Measurements from ENCODE around the gene WDR18.

Gene WDR18, protein sequence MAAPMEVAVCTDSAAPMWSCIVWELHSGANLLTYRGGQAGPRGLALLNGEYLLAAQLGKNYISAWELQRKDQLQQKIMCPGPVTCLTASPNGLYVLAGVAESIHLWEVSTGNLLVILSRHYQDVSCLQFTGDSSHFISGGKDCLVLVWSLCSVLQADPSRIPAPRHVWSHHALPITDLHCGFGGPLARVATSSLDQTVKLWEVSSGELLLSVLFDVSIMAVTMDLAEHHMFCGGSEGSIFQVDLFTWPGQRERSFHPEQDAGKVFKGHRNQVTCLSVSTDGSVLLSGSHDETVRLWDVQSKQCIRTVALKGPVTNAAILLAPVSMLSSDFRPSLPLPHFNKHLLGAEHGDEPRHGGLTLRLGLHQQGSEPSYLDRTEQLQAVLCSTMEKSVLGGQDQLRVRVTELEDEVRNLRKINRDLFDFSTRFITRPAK

DNA sequence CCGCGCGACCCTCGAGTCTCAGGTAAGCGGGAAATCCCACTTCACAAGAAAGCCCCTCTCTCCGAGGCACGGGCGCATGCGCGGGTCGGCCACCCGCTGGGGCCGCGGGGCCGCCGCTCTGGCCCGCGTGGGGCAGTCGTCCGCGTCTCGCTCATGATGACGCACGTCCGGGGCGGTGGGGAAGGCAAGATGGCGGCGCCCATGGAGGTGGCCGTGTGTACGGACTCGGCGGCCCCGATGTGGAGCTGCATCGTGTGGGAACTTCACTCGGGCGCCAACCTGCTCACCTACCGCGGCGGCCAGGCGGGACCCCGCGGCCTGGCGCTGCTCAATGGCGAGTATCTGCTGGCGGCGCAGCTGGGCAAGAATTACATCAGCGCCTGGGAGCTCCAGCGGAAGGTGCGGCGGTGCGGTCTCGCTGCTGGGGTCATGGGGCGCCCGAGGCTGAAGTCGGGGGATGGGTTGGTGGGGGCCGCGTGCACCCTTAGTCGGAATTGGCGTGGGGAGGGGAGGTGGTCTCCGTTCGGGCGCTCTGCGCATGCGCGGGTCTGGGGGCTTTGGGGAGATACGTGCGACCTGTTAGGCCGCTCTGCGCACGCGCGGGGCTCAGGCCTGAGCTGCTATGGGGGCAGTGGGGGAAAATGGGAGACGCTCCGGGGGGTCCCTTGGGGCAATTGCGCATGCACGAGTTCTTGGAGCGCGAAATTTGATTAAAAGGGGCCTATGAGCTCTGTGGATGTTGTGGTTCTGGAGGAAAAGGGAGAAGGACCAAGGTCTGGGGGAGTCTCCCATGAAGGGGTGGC, at the start of gene WDR18:
Gene WDR18, plus strand, starts transcription at position 181 of the 803 bp plus-strand sequence. Its CDS starts 9 bp downstream, at position 190.
- peak; percentile 88 to 90 for DNase-seq

DNA sequence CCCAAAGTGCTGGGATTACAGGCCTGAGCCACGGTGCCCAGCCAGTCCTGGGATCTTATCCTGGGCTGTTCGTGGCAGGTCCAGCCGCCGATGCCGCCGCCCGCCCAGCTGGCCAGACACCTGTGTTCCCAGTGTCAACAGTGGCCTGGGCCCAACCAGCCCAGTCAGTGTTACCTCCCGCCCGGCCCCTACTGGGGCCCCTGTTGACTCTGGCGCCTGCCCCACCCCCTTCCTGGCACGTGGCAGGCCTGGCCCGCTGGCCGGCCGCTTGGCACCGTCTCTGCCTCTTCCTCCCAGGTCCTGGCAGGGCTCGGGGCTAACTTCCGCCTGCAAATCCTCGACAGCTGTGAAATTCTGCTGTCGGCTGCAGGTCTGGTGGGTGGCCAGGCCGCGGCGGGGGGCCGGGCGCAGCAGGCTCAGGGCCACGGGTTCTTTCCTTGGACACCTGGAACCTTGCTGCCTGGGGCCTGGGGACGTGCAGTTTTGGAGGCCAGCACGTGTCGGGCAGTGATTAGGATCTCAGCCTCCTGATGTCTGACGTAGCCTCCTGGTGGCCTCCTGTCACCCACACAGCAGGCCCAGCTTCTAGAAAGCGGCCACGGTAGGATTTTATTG, 49.2 kb upstream of the WDR18 start:
- DNase-seq = no peak

DNA sequence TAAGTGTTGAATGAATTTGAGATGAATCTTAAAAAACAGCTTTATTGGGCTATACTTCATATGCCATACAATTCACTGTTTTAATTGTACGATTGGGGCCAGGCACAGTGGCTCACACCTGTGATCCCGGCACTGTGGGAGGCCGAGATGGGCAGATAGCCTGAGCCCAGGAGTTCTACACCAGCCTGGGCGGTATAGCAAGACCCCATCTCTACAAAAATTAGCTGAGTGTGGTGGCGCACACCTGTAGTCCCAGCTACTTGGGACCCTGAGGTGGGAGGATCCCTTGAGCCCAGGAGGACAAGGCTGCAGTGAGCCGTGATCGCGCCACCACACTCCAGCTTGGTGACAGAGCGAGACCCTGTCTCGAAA, 48.0 kb upstream of the WDR18 start:
- no peak for DNase-seq

DNA sequence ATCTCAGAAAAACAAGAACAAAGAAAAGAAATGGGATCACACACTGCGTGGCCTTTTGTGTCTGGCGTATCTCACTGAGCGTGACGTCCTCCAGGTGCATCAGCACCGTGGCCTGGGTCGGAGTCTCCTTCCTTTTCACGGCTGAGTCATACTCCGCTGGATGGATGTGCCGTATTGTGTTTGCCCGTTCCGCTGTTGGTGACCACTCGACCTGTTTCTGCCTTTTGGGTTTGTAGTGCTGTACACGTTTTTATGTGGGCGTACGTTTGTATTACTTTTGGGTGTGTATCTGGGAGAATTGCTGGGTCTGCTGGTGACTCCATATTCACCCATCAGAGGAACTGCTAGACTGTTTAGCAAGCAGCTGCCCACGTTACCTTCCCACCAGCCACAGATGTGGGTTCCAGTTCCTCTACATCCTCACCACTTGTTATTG, 46.9 kb upstream of the WDR18 start:
- DNase-seq = peak in 1 of 2 experiments; percentile 63

DNA sequence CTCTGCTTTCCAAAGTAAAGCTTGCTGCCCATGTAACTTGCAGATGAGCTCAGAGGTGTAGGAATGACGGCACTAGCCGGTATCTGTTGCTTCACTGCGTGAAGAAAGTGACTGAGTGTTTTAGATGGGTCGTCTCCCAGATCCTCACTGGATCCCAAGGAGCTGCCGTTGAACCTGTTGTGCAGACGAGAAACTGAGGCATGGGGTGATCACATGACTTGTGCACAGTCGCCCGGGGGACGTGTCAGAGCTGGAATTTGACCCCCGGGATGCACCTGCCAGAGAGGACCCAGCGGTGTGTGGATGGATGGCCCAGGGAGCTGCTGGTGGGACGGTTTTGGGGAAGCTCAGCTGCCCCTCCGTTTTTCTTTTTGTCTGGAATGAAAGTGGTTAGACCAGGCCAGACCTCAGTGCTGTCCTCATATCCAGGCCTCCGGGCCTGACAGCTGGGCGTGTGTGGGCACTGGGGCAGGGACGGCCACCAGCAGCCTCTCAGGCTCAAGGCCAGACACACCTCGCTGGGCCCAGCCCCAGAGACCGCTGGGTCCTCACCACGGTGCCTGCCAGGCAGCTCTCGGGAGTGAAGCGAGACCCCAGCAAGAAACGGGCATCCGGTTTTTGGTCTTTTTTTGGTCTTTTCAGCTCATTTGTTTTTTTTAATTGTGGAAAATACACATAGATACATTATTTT, 45.8 kb upstream of the WDR18 start:
- DNase-seq = no peak

DNA sequence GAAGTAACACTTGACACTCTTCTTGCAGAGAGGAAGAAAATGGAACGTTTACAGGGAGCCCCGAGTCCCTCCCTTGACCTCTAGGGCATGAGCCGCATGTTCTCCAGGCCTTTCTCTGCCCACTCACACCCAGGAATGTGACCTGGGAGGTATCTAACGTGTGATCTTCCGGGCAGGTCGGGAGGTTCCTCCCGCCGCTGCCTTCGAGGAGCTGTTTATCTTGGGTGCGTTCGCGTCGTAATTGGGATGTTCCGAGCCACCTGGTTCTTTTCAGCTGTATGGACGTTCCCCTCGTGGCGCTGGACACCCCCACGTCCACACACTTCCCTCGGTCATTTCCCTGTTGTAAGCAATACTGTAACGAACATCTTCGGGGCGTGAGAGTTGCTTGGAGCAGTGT, 44.7 kb upstream of the WDR18 start:
- DNase-seq = no peak

DNA sequence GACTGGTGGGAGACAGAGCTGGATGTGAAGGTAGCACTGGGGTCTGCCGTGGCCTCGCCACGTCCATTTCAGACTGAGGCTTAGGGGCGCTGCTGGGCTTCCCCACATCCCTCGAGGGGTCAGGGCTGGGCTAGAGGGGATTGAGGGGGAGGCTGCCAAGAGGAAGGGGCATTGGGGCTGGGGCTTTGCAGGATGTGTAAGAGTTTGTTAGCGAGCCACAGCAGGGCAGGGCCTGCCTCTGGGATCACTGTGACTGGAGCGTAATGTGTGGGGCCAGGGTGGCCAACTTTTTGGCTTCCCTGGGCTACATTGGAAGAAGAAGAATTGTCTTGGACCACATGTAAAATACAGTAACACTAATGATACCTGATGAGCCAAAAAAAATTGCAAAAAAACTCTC, 44.2 kb upstream of the WDR18 start:
- DNase-seq = no peak

DNA sequence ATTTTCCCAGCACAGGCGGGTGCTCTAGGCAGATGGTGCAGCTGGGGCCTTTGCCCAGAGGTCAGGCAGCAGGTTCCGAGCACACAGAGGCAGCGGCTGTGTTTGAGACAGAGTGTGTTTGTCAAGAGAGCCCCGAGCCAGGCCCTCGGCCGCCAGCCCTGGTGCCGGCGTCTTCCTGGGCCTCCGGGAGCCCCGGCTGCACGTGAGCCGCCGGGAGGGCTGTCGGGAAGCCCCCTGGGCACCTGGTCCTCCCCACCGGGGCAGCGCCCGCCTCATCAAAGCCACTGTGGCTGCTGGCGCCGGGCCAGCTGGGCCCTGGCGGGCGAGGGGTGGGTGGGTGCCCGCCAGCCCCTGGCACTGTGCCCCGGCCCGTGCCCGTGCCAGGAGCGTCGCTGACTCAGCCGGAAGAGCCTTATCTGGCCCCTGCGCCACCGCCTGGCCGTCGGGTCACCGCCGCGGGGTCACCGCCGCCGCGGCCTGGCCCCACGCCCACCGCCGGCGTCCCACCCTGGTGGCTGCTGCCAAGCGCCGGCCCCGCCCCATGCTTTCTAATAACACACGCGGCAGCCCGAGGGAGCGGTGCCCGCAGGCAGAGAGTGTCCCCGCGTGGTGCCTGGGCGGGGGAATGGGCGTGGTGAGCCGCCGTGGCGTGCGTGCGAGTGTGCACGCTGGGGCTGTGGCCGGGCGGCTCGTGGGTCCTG, 43.4 kb upstream of the WDR18 start:
- DNase-seq = peak; percentile 62 to 68

DNA sequence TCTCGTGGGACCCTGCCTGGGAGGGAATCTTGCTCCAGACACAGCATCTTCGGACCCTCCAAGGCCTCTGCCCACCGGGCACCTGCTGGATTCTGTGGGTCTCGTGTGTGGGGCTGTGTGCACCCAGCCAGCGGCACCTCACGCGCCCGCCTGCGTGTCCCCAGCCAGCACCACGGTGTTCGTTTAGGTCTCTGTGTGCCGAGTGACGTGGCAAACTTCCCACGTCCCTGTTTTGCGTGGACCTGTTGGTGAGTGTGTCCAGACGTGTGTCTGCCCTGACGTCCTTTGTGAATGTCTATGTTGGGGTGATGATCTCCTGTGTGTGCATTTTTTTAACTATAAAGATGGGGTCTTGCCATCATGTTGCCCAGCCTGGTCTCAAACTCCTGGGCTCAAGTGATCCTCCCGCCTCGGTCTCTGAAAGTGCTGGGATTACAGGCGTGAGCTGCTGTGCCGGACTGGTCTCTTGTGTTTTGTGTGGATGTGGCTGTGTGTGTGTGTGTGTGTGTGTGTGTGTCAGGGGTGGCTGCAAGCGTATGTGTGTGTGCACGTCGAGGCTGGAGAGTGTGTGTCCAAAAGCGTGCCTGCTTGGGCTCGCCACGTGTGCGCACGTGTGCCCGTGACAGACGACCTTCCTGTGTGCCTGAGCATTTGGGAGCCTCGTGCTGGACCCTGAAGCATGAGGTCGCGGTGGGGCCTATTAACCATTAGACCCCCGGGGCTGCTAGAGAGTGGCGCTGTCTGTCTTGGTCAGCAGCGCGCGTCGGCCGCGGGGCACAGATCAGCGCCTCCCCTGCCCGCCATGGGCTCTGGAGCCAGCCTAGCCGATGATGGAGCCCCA, 42.6 kb upstream of the WDR18 start:
- no peak for DNase-seq

DNA sequence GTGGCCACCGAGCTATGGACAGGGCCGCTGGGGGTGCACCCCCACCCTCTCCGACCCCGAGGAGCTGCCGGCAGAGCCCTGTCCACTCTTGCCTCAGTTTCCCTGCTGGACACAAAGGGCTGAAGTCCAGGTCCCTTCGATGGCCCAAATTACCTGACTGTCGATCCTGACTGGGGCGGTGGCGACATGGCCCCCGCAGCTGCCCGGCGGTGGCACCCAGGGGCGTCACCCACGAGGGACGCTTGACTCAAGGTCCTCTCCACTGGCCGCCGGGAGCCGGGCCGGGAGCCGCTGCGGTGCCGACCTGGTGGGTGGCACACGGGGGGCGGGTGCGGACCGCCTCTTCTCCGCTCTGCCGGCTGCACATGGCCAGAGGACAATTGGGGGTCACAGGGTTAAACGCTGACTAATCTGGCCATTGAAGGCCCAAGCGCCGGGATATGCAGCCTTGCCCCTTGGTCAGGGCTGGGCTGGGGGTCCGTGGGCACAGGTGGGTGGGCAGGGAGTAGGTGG, 42.0 kb upstream of the WDR18 start:
- no peak for DNase-seq

DNA sequence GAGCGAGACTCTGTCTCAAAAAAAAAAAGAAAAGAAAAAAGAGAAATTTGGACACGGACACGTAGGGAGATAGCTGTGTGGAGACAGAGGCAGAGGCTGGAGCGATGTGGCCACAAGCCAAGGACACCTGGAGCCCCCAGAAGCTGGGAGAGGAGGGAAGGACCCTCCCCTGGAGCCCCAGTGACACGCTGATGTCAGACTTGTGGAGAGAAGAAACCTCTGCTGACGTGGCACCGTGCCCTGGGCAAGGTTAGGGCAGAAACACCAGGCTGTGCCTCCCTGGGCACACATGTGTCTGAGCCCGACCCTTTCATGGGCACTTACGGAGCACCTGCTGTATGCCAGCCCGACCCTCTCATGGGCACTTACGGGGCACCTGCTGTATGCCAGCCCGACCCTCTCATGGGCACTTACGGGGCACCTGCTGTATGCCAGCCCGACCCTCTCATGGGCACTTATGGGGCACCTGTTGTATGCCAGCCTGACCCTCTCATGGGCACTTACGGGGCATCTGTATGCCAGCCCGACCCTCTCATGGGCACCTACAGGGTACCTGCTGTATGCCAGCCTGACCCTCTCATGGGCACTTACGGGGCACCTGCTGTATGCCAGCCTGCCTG, 40.5 kb upstream of the WDR18 start:
- DNase-seq = no peak

DNA sequence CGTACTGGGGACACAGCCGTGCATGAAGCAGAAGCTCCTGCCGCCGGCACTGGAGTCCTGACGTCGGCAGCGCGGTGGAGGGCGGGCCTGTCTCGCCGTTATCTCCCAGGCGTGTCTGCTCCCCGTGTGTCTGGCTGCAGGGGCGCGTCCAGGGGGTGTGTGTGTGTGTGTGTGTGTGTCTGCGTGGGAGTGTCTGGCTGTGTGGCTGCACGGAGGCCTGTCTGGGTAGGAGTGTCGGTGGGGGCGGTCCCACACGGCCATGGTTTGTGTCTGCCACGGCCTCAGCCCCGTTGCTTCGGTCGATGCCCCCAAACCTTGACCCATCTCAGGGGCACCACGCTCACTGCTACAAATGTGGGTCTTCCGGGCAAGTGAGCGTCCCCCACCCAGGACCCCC, 40.0 kb upstream of the WDR18 start:
- no peak for DNase-seq

DNA sequence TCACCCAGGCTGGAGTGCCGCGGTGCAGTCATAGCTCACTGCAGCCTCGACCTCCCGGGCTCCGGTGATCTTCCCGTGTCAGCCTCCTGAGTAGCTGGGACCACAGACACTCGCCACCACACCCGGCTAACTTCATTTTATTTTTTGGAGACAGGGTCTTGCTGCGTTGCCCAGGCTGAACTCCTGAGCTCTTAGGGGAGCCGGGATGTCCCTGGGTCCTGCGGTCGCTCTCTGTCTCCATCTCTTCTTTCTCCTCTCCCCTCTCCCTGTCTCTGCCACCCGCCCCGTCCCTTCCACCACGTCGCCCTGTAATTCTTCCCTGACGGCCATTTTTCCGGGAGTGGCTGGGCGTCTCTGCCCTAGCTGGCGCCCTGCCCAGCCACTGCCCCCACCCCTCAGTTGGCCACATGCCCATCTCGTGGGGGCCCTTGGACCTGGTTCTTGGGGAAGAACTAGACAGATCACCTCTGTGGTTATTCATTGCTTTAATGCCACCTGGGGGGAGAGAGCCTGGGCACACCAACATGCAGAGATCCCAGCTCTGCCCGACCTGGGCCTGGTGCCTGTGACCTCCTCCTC, 39.4 kb upstream of the WDR18 start:
- DNase-seq = no peak

DNA sequence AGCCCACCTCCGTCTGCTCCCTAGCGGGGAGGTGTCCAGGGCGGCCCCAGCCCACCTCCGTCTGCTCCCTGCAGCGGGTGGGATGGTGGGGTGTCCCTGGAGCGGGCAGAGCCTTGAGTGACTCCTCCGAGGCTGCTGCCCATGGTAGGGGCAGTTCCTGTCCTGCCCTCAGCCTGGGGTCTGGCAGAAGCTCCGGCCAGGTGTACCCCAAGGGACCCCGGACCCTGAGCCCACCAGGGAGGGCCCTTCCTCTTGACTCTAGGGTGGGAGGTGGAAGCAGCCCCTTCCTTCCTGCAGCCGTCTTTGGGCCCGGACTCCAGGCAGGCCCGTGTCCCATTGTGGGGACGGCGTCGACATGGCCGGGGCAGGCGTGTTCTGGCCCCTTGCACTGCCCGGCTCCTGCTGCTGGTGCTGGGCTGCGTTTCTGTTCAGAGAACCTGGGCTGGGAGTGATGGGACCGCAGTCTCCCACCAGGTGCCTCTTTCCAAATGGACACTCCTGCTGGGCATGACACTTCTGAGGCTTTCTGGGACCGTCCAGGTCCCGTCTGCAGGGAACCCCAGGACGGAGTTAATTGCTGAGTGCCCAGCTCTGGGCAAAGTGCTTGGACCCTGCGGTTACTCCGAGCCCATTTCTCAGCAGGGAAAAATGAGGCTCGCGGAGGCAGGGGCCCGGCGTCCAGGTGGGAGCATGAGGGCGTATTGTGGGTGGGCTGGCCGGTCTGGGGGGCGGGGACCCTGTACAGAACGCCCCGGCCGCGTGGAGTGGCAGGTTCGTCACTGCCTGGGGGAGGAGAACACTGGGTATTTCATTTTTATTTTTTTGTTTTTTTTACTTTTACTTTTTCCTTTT, 38.5 kb upstream of the WDR18 start:
- DNase-seq = no peak

DNA sequence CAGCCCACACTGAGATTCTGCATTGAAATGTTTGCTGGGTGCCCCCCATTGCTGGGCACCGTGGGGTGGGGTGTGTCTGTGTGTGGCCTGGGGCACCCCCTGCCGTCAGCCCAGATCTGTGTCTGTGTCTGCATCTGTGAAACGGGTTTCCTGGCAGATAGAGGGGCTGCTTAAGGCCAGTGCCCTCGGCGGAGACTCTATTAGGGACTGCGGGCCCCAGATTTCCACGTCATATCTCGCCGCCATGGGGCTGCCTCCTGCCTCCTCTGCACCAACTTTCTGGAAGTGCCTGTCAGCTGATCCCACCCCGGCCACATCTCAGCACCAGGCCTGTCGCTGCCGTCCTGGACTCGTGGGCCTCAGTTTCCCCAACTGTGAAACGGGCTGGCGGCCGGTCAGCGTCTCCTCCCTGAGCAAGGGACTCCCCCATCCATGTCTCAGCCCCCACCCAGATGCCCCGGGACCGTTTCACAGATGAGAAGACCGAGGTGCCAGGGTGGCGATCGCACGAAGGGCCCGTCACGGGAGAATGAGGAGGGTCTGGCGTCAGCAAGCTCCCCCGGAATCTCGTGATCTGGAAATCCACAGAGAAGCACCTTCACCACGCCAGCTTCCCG, 36.9 kb upstream of the WDR18 start:
- no peak for DNase-seq

DNA sequence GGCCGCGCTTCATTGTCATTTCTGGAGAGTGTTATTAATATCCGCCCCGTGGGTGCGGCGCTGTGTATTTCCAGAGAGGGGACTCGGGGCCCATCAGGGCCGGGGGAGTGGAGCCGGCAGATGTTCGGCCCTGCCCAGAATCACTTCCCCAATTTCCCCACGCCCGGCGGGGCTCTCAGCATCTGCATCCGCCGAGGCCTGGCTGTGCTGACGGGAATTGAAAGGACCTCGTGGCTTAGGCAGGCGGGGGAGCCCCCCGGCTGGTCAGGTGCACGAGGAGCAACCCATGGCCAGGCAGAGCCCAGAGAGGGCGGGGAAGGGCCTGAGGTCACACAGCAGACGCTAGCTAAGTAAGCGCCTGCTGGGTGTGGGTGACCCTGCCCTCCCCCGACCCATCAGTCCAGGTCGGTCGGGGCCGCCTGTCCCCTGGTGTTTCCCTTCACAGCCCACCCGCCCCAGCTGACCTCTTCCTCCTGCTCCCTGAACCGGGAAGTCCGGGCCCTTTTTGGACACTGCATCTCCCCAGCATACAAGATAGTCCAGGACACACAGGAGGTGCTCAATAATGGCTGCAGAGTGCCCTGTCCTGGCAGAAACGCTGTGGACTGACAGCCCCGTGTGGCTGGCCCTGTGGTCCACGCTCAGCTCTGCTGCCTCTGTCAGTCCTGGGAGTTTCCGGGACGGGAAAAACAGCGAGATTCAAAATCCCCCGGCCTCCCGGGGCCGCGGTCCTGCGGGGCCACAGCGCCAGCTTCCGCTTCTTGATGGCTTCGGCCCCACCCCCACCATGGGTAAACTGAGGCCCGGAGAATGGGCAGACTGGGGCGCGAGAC, 36.2 kb upstream of the WDR18 start:
- DNase-seq = no peak

DNA sequence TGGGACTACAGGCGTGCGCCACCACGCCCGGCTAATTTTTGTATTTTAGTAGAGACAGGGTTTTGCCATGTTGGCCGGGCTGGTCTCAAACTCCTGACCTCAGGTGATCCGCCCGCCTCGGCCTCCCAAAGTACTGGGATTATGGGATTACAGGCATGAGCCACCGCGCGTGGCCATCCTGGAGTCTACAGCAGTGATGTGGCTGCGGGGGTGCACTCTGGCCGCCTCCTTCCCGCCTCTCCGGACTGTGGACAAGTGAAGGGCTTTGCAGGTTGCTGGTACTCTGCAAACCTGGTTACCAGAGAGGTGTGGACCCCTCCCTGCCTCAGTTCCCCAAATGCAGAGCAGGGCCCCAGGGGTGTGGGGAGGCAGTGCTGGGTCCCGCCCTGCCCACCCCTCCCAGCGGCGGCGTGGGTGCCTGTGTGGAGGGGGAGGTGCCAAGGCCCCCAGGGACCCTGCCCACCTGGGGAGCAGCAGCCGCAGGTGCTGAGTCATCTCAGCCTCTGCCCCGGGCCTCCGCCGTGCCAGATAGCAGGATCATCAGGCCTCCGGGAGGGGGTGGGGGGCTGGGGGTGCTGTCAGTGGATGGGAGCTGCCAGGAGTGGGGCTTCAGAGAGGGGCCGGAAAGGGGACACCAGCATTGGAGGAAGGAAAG, 35.2 kb upstream of the WDR18 start:
- DNase-seq = no peak
